ENCODE results near the gene GREB1L.

Gene GREB1L

DNA sequence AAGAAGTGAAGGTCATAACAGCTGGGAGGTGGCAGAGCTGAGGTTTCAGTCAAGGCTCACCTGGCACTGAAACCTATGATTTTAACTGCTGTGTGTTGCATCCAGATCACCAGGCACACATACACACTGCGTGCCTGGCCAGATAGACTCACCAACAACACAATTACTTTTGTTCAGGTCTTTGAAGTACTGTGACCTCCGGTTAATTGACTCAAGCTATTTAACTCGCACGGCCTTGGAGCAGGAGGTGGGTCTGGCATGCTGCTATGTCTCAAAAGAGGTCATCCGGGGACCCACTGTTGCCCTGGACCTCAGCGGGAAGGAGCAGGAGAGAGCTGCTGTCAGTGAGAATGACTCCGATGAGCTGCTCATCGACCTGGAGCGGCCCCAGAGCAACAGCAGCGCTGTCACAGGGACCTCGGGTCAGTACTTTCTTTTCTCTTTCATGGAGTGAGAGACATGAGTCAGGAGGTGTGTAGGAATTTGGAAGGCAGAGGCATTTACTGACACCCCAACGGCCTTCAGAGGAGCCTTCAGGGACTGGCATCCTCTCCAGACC, 254.3 kb downstream of the GREB1L start:
- no peak for DNase-seq

DNA sequence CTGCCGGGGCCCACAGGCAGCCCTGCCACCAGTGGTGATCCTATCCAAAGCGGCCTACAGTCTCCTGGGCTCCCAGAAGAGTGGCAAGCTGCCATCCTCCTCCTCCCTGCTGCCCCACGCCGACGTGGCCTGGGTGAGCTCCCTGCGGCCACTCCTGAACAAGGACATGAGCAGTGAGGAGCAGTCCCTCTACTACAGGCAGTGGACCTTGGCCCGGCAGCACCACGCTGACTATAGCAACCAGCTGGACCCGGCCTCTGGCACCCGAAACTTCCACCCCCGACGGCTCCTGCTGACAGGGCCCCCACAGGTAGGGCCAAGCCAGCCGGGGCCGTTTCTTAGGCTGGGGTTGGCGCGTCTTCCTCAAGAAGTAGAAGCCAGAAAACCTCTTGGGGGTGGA, 258.0 kb downstream of the GREB1L start:
- no peak for DNase-seq

DNA sequence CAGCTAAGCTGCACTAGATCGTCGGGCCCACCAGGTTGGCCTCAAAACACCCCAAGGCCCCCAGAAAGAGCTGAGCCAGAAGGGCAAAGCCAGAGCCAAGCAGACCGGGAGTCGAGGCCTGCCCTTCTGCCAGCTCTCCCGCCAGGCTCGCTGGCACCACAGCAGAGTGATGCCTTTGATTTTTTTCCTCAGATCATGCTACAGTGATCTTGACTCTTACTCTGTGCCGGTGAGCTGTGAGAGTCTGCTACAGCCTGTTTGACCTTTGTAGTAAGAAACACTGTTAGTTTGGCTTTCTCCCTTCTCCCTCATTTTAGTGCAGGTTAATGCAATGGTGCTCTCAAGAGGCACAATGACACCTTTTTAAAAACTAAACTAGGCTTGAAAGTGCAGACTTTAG, 260.6 kb downstream of the GREB1L start:
- DNase-seq: no peak

DNA sequence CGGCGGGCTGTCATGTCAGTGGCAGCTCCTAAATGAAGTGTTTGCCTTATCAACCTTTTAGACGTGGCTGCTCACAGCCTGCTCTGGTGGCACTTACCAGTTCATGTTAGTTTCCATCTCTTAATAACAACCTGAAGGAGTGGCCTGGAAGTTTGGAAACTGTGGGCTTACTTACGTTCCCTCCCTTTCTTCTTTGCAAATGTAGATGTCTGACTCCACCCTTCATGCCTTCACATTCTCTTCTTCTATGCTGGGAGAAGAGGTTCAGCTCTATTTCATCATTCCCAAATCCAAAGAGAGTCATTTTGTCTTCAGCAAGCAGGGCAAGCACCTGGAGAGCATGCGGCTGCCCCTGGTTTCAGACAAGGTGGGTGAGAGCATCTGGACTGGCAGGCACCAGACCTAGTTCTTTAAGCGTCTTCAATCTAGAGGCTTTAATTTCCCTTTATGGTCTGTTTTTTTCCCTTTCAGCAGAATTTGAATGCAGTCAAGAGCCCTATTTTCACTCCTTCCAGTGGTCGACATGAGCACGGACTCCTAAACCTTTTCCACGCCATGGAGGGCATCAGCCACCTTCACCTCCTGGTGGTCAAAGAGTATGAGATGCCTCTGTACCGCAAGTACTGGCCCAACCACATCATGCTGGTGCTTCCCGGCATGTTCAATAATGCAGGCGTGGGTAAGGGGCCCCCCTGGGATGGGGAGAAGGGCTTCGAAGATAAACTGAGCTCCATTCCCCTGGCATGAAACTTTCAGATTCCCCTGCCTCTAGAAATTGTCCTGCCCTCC, 266.1 kb downstream of the GREB1L start:
- no peak for DNase-seq

DNA sequence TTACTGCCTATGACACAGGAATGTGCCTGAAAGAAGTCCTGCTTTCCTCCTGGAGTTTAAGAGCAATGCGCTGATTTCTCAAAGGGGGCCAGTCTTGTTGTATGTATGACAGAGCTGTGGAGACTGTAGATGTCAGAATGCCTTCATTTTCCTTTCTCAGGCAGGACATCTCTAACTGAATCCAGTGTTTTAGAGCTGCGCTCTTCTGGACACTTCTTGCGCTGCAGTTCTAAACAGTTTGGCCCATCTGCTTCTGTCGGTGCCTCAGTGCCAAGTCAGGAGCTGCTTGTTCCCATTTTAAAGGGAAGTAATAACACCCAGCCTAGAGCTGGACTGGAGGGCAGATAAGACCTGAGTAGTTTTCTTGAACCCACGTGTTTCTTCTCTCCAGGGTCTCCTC, 267.0 kb downstream of the GREB1L start:
- DNase-seq: no peak

DNA sequence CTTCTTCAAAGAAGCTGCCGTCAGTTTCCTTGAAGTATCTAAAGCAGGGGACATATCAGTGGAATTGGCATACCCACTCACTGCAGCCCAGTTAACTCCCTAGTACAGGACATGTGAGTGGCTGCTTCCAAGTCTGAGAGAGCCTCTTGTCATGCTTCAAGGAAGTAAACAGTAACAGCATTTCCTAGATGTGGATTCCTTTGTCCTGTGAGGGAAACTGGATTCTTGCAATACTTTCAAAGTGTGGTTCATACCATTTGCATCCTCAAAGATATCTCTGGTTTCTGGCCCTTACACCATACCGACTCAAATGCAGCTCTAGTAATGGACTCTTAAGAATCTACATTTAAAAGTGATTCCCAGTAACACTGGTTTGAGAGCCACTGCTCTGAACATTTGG, 271.3 kb downstream of the GREB1L start:
- DNase-seq: no peak

DNA sequence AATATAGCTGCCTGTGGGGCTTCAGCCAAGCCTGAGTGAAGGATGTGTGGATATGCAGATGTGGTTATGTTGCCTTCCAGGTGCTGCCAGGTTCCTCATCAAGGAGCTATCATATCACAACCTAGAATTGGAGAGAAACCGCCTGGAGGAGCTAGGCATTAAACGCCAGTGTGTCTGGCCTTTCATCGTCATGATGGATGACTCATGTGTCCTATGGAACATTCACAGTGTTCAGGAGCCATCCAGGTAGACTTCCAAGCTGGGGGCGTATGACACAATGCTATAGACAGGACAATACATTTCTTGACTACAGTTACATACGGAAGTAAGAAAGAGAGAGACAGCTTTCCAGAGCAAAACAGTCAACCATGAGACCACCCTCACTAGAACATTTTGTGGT, 271.7 kb downstream of the GREB1L start:
- no peak for DNase-seq

DNA sequence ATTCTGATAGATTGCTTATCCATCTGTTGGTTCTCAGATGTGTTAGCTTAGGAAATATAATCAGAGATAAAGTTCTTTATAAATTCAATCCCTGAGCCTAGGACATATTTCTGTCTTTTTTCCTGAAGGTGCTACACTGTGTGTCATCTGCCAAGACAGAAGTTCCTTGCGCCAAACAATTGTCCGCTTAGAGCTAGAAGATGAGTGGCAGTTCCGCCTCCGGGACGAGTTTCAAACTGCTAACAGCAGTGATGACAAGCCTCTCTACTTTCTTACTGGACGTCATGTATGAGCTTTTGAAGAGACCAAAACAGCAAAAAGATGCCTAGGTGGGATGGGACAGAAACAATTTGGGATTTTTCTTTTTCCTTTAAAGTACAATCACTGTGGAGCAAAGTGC, 280.5 kb downstream of the GREB1L start:
- DNase-seq: no peak

DNA sequence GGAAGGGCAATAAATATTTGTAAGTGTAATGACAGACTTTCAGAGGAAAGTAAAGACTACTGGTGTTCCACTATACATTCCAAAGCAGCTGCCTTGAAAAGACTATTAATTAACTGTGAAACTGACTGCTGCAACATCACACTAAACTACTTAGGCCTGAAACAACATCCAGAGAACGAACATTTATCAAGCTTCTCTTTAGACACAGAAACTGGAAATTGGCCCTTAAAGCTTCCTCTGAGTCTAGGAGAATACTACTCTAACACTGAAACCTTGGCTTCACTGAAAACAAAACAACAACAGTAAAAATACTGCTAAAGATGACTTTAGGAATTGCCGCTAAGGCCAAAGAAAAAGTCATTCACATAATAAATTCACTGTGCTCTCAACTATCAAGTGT, 283.9 kb downstream of the GREB1L start:
- no peak for DNase-seq

DNA sequence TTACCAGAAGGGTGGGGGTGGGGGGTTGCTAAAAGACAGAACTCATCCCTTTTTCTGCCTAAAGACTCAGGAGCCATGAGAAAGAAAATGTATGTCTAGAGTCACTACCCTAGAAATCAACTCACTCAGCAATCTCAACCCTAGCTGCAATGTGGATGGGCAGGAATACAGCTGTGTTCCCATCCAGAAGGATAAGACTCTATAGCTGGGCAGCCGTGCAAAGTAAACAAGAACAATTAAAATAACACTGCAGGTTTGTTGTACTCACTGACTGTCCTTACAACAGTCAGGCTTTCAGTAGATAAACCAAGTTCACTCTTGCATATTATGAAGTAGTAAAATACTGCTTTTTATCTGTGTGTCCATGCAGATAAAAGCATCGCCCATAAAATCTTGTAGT, 284.4 kb downstream of the GREB1L start:
- no peak for DNase-seq

DNA sequence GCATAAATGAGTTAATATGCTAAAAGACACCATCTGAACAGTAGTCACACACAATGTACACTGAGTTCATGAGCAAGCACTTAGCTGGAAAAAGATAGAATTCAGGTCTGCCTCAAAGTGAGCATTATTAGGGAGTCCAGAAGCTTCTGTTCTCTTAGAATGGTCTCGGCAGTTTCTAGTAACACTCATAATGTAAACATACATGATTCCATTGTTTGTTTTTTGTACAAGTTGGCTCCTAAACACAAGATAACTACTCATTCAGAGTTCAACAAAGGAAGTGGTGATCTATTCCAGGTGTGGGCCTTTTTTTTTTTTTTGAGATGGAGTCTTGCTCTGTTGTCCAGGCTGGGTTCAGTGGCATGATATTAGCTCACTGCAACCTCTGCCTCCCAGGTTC, 292.3 kb downstream of the GREB1L start:
- DNase-seq: no peak

DNA sequence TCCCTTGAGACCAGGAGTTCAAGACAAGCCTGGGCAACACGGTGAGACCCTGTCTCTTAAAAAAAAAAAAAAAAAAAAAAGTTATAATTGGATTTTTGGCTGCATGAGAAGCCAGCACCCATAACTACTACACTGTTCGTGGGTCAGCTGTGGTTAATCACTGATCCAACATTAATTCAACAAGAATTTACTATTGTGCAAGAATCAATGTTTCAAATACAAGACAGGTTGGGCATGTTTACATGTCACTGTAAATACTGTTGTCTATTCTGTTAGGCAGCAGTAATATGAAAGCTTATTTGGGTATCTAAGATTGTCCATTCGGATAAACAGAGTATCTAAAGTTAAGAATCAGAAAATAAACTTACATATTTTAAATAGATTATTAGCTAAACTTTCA, 296.2 kb downstream of the GREB1L start:
- DNase-seq: no peak

DNA sequence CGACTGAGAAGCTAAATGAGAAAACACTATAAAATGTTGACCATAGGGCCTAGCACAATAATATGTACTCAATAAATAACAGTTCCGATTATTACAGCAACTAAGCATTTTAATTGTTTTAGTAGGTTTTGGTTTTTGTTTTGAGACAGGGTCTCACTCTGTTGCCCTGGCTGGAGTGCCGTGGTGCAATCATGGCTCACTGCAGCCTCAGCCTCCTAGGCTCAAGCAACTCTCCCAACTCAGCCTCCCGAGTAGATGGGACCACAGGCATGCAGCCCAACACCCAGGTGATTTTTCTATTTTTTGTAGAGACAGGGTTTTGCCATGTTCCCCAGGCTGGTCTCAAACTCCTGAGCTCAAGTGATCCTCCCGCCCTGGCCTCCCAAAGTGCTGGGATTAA, 304.4 kb downstream of the GREB1L start:
- DNase-seq: no peak

DNA sequence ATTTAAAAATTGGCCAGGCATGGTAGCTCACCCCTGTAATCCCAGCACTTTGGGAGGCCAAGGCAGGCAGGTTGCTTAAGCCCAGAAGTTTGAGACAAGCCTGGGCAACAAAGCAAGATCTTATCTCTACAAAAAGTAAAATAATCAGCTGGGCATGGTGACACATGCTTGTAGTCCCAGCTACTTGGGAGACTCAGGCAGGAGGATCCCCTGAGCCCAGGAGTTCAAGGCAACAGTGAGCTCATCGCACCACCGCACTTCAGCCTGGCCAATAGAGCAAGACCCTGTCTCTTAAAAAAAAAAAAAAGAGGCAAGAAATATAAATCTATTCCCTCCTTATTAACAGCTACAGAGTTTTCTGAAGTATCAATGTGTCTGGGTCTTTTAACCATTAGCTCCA, 306.6 kb downstream of the GREB1L start:
- no peak for DNase-seq

DNA sequence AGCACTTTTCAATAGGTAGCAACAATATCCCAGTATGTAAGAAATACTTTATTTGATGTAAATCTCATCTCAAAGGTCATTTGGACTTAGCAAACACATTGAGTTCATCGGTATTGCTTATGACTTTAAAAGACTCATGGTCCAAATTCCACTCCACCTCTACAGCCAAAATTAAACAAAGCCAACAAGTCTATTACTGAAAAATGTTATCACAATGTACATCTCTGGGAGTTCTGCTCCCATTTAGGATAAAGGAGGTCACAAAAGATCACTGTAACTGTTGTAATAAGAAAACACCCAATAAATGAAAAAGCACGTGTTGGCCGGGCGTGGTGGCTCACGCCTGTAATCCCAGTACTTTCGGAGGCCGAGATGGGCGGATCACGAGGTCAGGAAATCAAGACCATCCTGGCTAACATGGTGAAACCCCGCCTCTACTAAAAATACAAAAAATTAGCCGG, 308.5 kb downstream of the GREB1L start:
- DNase-seq: no peak

DNA sequence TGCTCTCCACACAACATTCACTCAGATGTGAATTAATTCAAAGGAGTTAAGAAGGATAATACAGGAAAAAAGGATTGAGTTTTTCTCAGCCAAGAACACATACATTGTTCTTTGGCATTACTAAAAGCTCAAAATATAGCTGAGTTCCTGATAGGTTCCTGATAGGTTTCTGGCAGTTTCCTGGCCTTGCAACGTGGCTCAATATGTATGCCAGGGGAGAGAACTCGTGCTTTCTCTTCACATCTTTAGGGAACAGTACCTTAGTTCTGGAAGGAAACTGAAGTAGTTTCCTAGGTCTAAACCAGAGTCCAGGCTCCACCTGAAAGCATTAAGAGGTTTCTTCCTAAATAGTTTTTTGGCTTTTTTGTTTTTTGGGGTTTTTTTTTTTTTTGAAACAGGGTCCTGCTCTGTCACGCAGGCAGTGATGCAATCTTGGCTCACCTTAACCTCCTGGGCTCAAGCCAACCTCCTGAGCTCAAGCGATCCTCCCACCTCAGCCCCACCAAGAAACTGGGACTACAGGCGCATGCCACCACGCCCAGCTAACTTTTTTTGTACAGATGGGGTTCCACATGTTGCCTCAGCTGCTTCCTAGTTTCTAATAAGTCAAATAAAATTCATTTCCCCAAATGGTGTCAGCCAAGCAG, 315.7 kb downstream of the GREB1L start:
- no peak for DNase-seq

DNA sequence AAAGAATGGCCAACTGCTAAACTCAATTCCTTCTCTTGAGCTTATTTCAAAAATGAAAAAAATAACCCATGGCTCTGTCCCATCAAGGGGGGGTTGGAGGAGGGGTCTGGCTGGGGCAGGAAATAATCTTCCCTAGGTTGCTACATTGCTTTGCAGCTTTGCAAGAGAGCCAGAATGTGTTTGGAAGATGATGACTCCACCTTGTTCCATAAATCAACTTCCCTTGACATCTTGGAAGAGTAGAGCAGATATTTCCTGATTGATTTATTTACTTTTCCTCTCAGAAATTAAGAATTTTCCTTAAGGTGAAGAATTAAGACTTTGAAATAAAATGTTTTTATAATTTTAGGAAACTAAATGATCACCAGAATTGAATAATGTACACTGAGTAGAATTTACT, 317.2 kb downstream of the GREB1L start:
- DNase-seq: no peak

DNA sequence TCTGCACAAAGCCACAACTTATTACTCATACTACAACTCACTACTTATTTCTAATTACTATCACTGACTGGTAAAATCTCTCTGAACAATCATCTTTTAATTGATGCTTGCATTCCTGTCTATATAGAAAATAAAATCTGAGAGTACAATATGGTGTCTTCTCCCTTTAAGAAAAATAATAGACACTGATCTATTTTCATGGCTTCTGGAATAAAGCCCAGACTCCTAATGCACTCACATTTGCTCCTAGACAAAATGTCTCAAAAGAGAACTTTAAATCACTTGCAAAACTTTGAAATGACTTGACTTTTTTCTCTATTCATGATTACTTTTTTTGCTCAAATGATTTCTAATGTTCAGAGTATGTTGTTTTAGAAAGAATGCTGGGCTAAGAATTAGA, 329.7 kb downstream of the GREB1L start:
- DNase-seq: no peak
